IMR-90 (cell line): ENCODE measurements around the gene ADCY5. TPM values are rescaled to one million over a fixed set of nuclear protein-coding genes. Genes with fewer than 3 reads are reported as not detected.

Experiments
- ATAC-seq: fragments of 200-7000 bp; cut with Tn5 transposase; 2 replicates; pipeline ENCODE4 v1.9.1; 2020; ENCODE audit warnings: low read depth, mild to moderate bottlenecking, moderate library complexity
- BruUV-seq: library from RNA; stranded (reverse); fragments of 400-500 nt; replicated peaks from 2 replicates; lab custom pipeline; 2021; lab: Mats Ljungman, UMichigan
- CTCF ChIA-PET: fragments of 300-600 bp; formaldehyde crosslinking; extraction: SDS; loops from one replicate; lab custom pipeline; 2021; ENCODE audit warnings: antibody characterized with exemption; lab: Yijun Ruan, JAX
- POLR2A ChIA-PET: fragments of 300-600 bp; sonication (Branson Sonifier 250); formaldehyde crosslinking; loops from one replicate; lab custom pipeline; 2022; ENCODE audit warnings: antibody characterized with exemption; ENCODE audit not compliant: unreplicated experiment; lab: Charles Lee
- DNase-seq: peaks from one replicate; pipeline ENCODE4 v3.0.0; 2013
- H2AFZ ChIP-seq: replicated peaks from 2 replicates; pipeline ENCODE3; 2013; ENCODE audit warnings: low read length, mild to moderate bottlenecking; ENCODE audit not compliant: poor library complexity
- H2AK5ac ChIP-seq: 2 replicates; pipeline ENCODE4 v1.6.1; 2013; ENCODE audit warnings: low read depth, low read length, inconsistent platforms
- H2AK9ac ChIP-seq: replicated peaks from 2 replicates; pipeline ENCODE3; 2013; ENCODE audit warnings: mild to moderate bottlenecking, low read depth, low read length, moderate library complexity; ENCODE audit not compliant: poor library complexity
- H2BK120ac ChIP-seq: 2 replicates; pipeline ENCODE4 v1.6.1; 2013; ENCODE audit warnings: low read depth, low read length, inconsistent platforms
- H2BK15ac ChIP-seq: 3 replicates; pipeline ENCODE4 v1.6.1; 2013; ENCODE audit warnings: low read depth, low read length, inconsistent platforms
- H2BK20ac ChIP-seq: 2 replicates; pipeline ENCODE4 v1.6.1; 2013; ENCODE audit warnings: low read depth, mild to moderate bottlenecking, inconsistent platforms, low read length, moderate library complexity
- H2BK5ac ChIP-seq: 2 replicates; pipeline ENCODE4 v1.6.1; 2013; ENCODE audit warnings: mild to moderate bottlenecking, low read depth, low read length, inconsistent platforms; ENCODE audit not compliant: poor library complexity, severe bottlenecking
- H3K14ac ChIP-seq: replicated peaks from 2 replicates; pipeline ENCODE4 v1.6.1; 2013; ENCODE audit warnings: low read depth, low read length, inconsistent platforms
- H3K18ac ChIP-seq: 2 replicates; pipeline ENCODE4 v1.6.1; 2013; ENCODE audit warnings: low read depth, low read length, control low read depth
- H3K23ac ChIP-seq: 2 replicates; pipeline ENCODE4 v1.6.1; 2013; ENCODE audit warnings: low read depth, low read length, inconsistent platforms
- H3K27ac ChIP-seq: 2 replicates; pipeline ENCODE4 v1.5.1; 2013; ENCODE audit warnings: mild to moderate bottlenecking, control low read depth, low read length; ENCODE audit not compliant: insufficient read depth
- H3K27me3 ChIP-seq: 2 replicates; pipeline ENCODE4 v1.6.1; 2013; ENCODE audit warnings: low read length; ENCODE audit not compliant: control insufficient read depth, insufficient read depth
- H3K36me3 ChIP-seq: 2 replicates; pipeline ENCODE4 v1.6.1; 2013; ENCODE audit warnings: low read length, mixed read lengths; ENCODE audit not compliant: control insufficient read depth, insufficient read depth
- H3K4ac ChIP-seq: 2 replicates; pipeline ENCODE4 v1.6.1; 2013; ENCODE audit warnings: low read depth, low read length, inconsistent platforms
- H3K4me1 ChIP-seq: 2 replicates; pipeline ENCODE4 v1.6.1; 2013; ENCODE audit warnings: low read length, mixed read lengths; ENCODE audit not compliant: control insufficient read depth, insufficient read depth
- H3K4me2 ChIP-seq: 2 replicates; pipeline ENCODE4 v1.6.1; 2013; ENCODE audit warnings: low read depth, mild to moderate bottlenecking, control low read depth, low read length, moderate library complexity
- H3K4me3 ChIP-seq: 2 replicates; pipeline ENCODE4 v1.5.1; 2013; ENCODE audit warnings: low read depth, mild to moderate bottlenecking, control low read depth, low read length, moderate library complexity; ENCODE audit not compliant: insufficient read depth
- H3K56ac ChIP-seq: 2 replicates; pipeline ENCODE4 v1.6.1; 2013; ENCODE audit warnings: low read length, inconsistent platforms; ENCODE audit not compliant: insufficient read depth; ENCODE audit errors: extremely low read depth
- H3K79me1 ChIP-seq, 2 experiments: 2 replicates each; pipeline ENCODE4 v1.6.1; 2013; ENCODE audit warnings: low read length in 2 of 2, inconsistent platforms in 1 of 2, low read depth in 1 of 2
- H3K9ac ChIP-seq: 2 replicates; pipeline ENCODE4 v1.6.1; 2013; ENCODE audit warnings: low read depth, low read length, control low read depth
- H3K9me1 ChIP-seq: 2 replicates; pipeline ENCODE4 v1.6.1; 2013; ENCODE audit warnings: low read length, inconsistent platforms; ENCODE audit not compliant: insufficient read depth
- H3K9me3 ChIP-seq: 2 replicates; pipeline ENCODE4 v1.6.1; 2013; ENCODE audit warnings: low read length; ENCODE audit not compliant: control insufficient read depth, insufficient read depth
- H4K20me1 ChIP-seq: 2 replicates; pipeline ENCODE4 v1.6.1; 2013; ENCODE audit warnings: low read length, inconsistent platforms; ENCODE audit not compliant: insufficient read depth
- H4K5ac ChIP-seq: 2 replicates; pipeline ENCODE4 v1.6.1; 2013; ENCODE audit warnings: mild to moderate bottlenecking, low read depth, low read length, control low read depth
- H4K8ac ChIP-seq, 2 experiments: 2 replicates each; pipeline ENCODE4 v1.6.1; 2013; ENCODE audit warnings: low read depth in 2 of 2, low read length in 2 of 2, control low read depth in 1 of 2, inconsistent platforms in 1 of 2
- H4K91ac ChIP-seq: 2 replicates; pipeline ENCODE4 v1.6.1; 2013; ENCODE audit warnings: low read depth, low read length, inconsistent platforms; ENCODE audit not compliant: insufficient read depth
- CEBPB ChIP-seq: IDR thresholded peaks from 2 replicates; pipeline ENCODE4 v1.6.1; 2012; ENCODE audit warnings: low read depth, low read length, improper control_type of control experiment
- MXI1 ChIP-seq: IDR thresholded peaks from 2 replicates; pipeline ENCODE4 v1.6.1; 2012; ENCODE audit warnings: low read depth, mild to moderate bottlenecking, low read length, moderate library complexity, borderline replicate concordance
- RFX5 ChIP-seq: IDR thresholded peaks from 2 replicates; pipeline ENCODE4 v1.8.0; 2012; ENCODE audit warnings: low read depth, mild to moderate bottlenecking, low read length, moderate library complexity
- USF2 ChIP-seq: fragments of 150-350 bp; IDR thresholded peaks from 2 replicates; pipeline ENCODE4 v1.6.1; 2017; ENCODE audit warnings: mild to moderate bottlenecking, antibody characterized with exemption, low read length, low read depth
- WGBS, 2 experiments: methylation state at CpG; one replicate each; pipeline versions ENCODE4 v1.1.5 to v1.1.7; 2013; ENCODE audit warnings: missing lambda C conversion rate in 2 of 2; ENCODE audit not compliant: insufficient read length in 1 of 2; ENCODE audit errors: extremely low coverage in 2 of 2; 5-methylcytosine and 5-hydroxymethylcytosine counted together
- dilution Hi-C: fragments of 300-500 bp; cut with HindIII; formaldehyde crosslinking; loops from one replicate; pipeline ENCODE4 v1.14.3; 2018; ENCODE audit warnings: low sequenced_read_pairs; ENCODE audit not compliant: unreplicated experiment
- in situ Hi-C: fragments of 300-500 bp; cut with MboI; formaldehyde crosslinking; loops from 3 replicates; pipeline ENCODE4 v1.14.3; 2019; ENCODE audit warnings: low sequenced_read_pairs, inconsistent platforms, mixed read lengths
- intact Hi-C: fragments of 100-400 bp; cut with micrococcal nuclease; formaldehyde crosslinking; loops from 2 replicates; pipeline ENCODE4 v1.10.0; 2022
- polyA plus RNA-seq, 3 experiments: library from polyadenylated mRNA; depleted of rRNA; stranded (reverse); fragments of >200 nt; gene quantifications; 2 replicates each; pipeline ENCODE4 v1.2.3, GENCODE V29; 2012; ENCODE audit warnings: low replicate concordance in 1 of 3
- total RNA-seq: library from RNA; depleted of rRNA; stranded (reverse); fragments of >200 nt; gene quantifications from 2 replicates; pipeline ENCODE4 v1.2.3, GENCODE V29; 2012

ADCY5 gene
- total and polyA plus RNA-seq, 2 of the 4 experiments (the other 2 are of a cell fraction), result 0.14 to 0.18 TPM

DNA sequence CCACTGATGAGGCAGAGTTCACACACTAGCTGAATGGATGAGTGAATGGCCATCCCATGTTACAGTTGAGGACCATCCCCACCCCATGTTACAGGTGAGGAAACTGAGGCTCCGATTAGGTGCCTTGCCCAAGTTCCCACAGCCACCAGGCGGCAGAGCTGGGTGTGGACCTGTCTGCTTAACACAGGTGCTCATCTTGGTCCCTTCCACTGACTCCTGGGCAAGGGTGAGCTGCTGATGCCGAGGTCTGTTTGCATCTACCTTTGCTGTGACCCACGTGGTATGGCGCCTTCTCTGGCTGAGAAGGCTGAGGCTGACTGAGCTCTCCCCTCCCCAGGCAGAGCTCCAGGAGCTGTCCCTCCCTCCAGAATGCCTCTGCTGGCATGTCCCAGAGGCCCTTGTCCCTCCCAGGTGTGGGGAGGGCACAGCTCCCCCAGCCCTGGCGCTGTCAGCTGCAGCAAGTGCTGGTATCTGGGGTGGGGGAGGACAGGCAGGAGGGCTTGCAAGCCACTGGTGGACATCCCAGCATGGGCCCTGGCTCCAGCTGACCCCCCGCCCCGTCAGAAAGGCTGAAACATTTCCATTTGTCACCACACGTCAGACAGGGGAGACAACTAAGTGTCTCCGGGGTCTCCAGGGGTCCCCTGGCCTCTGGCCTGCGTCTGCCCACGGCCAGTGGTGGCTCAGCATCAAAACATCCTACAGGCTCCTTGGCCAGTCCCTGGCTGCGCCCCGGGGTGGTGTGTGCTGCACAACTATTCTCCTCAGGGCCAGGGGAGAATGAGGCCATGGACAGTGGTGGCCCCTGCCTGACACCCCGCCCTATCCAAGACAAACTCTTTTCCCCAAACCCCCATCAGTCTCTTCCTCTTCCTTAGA lies 105.4 kb downstream of the ADCY5 start:
- Histone ChIP-seq H3K56ac (no peak overlapping the region), H4K91ac (no peak overlapping the region), H3K79me1 (no peaks in the 10 kb centered on the region), H3K27me3 (peaks cover 55% of the 10 kb centered on the region), H4K8ac (no peak overlapping the region), H3K9me1 (peaks cover 3% of the 10 kb centered on the region; the same call in 1 of the 2 replicates), H3K4ac (no peak overlapping the region), H2AFZ (peak overlapping the region; percentile 21), H3K4me1 (no peaks in the 10 kb centered on the region; the same call in 1 of the 2 replicates), H2BK20ac (no peak overlapping the region), H3K27ac (no peak overlapping the region), H2BK5ac (no peak overlapping the region), H4K20me1 (no peaks in the 10 kb centered on the region; the same call in 1 of the 2 replicates), H2AK9ac (no peak overlapping the region), H2BK15ac (no peak overlapping the region), H3K9ac (no peak overlapping the region), H3K9me3 (no peaks in the 10 kb centered on the region), H3K36me3 (no peaks in the 10 kb centered on the region), H3K14ac (no peak overlapping the region), H3K4me3 (no peak overlapping the region), H2BK120ac (no peak overlapping the region), H3K18ac (no peak overlapping the region), H2AK5ac (no peak overlapping the region), H3K4me2 (no peak overlapping the region), H4K5ac (no peak overlapping the region), H3K23ac (no peak overlapping the region)
- DNase-seq (no peak), ATAC-seq (peak; percentile 44)
- WGBS, 2 experiments, result 55% methylated on average over 3 of the region's 15 CpGs; no CpG with 5 or more reads in 1 of the 2 experiments
- no TSS peak for BruUV-seq
- intact Hi-C loops (no loop called here), dilution Hi-C loops (no loop called here), in situ Hi-C loops (no loop called here)
- ChIA-PET CTCF (interaction anchor here (0.6 to 1.2 kb wide), 3 partner anchors 108 to 575 kb away, joined by 3 read pairs; no protein-coding TSS in a partner anchor), POLR2A (no interaction called here)
- TF ChIP-seq USF2, result no peak
- no peak for TF ChIP-seq RFX5
- TF ChIP-seq MXI1, result no peak
- no peak for TF ChIP-seq CEBPB
